ENCODE results near the gene ULK2.

DNA sequence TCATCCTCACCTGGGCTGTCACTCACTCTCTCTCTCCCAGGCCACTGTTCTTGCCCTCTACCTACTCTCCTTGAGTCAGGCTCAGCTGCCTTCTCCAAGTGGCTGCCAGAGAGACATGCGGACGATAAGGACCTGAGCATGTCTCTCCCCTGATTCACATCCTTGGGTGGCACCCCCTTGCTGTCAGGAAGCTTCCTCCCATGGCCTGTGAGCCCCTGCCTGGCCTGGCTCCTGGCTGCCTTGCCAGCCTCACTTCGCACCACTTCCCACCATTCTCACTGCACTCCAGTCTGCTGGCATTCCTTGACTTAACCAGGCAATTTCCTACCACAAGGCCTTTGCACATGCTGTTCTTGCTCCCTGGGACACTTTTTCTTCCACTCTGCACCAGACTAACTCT is 116.9 kb downstream of the ULK2 start:
- TF ChIP-seq CTCF (IDR thresholded peaks at IDR 0.05; ENCODE audit: low read length) (no peak), EZH2 (IDR thresholded peaks at IDR 0.05; ENCODE audit: borderline replicate concordance, low read length) (no peak)

All from OCI-LY1 (cell line).